NCI-H1694 (cell line): ENCODE results near the gene RASGRF1.
A peak's percentile ranks its signal among the peaks of the same experiment; 100 is the strongest.

ENCODE experiments used
- DNase-seq: peaks from one replicate; lab custom pipeline; 2025; lab: John Stamatoyannopoulos, UW

RASGRF1 gene

GRCh38 chr15:78985859-78986475 is 104.6 kb downstream of the RASGRF1 start:
- no peak for DNase-seq

DNA sequence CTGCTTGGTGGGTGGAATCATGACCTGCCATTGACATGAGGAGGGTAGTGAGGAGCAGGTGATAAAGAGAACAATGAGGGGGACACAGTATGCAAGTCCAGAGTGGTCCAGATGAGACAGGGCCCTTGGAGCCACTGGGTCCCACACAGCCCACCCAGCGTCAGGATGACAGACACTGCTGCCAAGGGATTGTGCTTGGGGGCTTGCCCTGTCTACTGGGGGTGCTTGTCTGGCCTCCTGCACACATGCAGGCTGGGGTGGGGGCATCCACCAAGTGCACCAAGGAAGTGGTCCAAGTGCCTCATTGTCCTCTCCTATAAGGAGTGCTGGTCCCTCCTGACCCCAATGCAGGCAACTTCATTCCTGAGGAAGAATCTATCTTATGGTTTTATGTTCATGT is 106.5 kb downstream of the RASGRF1 start:
- DNase-seq: no peak

DNA sequence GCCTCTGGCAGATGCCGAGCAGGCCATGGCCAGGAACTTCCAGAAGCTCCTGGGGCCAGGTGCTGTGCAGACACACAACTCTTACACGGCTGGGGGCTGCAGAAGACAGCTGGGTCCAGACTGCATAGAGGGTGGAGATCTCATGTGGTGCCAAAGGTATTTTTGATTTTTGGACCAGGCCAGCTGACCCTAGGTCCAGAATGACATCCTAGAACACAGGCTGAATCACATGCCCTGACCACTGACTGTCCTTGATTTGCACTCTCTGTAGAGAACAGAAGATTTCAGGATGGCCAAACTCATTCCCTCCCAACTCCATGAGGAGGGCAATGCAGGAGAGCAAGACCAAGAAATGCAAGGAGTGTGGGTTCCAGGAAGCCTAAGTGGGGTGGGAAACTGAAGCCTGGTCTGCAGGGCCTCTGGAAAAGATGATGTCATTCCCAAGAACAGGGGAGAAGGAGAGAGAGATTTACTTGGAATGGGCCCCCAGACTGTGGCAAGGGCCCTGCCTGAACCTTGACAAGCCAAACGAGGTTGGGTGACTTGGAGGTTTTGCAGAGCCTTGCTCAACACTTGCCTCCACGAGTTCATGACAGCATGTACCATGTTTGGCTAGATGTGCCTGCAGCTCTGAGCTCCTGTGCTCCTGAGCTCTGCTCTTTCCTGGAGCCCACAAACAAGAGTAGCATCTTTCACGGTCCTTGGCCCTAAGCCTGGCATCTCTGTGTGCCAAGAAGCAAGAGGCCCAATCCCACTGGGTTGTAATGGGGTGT is 107.2 kb downstream of the RASGRF1 start:
- DNase-seq: no peak

- no peak for DNase-seq
Observed at GRCh38 chr15:78982736-78983135, 107.8 kb downstream of the RASGRF1 start.

DNA sequence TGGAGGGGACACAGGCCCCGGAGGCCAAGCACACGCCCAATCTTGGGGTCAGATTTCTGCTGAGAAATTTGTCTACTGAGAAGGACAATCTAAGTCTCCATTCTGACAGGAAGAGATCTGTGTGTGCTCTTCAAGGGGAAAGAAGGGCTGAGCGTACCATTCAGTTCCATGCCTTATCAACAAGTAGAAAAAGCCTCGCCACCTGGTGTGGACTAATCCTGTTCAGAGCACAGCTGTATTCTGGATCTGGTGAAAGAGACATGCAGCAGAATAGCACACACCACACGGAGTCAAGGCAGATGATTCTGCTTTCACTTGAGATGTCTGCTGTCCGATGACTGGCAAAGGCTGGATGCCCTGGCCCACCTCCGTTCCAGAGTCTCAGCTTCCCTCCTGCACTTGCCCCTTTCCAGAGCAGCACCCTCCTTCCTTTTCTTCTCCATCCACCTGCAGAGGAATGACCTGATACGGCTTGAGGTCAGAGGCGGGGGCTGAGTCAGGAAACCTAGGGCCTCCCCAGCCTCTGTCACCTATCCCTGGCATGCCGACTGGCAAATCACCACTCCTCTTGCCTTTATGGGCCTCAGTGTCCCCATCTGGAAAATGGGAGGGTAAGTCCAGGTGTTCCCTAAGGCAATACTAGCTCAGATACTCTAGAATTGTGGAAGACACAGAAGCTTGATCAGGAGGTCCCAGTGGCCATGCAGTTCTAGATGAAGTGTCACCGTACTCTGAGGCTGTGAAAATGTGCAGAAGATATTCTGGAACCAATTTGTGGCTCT is 108.9 kb downstream of the RASGRF1 start:
- DNase-seq: no peak

- peak; percentile 53 for DNase-seq
Observed at GRCh38 chr15:78979456-78980320, 110.9 kb downstream of the RASGRF1 start.

DNA sequence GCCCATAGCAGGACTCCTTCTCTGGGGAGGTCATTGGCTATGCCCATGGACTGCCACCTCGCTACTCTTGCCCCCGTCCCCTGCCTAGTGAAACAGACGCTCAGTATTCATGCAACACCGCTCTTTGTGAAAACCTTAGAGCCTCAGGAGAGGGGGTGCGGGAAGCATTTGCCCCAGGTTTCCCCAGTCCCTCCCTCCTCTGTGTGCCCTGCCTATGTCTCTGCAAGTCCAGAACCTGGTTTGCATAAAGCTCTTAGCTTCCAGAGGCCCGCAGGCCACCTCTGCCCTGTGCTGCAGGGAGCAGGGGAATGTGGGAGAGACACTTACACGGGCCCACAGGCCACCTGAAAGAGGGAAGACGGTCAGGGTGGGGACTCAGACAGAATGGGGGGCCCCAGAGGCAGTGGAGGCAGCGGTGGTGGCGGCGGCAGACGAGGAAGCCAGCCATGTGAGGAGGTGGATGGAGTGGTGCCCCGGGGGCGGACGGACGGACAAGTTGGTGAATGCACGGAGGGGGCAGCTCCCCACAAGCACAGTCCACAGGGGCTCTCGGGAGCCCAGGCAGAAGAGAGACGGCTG is 111.9 kb downstream of the RASGRF1 start:
- DNase-seq: no peak

GRCh38 chr15:78977591-78978347 is 112.8 kb downstream of the RASGRF1 start:
- DNase-seq: no peak

DNA sequence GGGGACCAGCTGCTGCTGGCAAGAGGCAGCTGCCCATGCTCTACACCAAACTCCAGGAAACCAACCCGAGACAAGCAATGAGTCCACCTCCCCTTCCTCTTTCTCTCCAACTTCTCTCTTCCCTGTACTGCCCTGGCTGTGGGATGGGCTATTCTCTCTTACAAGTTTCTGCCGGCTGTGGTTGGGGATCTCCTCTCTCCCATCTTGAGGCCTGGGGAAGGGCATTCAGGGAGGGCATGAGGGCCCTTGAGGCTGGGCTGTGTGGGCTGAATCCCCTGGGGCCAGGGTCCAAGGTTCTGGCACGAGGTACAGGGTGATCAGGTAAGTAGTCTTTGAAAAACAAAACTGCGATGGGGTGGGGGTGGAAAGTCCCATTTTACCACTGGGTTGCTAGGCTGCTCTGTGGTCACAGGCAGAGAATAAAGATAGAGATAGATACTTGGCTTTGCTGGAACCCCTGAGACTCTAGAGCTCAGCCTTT is 113.4 kb downstream of the RASGRF1 start:
- no peak for DNase-seq

DNA sequence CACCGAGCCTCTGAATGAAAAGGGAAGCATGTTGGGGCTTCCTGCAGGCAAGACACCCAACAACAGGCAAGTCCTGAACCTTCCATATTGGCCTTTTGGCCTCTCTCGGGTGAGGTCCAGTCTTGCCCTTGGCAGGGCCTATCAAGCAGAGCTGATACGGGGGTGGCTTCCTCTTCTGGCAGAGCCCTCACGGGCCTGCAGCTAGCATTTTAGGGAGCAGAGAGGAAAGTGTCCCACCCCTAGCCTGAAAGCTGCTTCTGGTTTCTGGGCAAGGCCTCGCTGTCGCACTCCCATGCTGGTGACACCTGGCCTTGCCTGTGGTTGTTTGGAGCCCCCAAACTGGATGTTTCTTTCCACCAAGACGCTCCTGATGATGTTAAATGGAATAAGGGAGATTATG is 113.9 kb downstream of the RASGRF1 start:
- no peak for DNase-seq

DNA sequence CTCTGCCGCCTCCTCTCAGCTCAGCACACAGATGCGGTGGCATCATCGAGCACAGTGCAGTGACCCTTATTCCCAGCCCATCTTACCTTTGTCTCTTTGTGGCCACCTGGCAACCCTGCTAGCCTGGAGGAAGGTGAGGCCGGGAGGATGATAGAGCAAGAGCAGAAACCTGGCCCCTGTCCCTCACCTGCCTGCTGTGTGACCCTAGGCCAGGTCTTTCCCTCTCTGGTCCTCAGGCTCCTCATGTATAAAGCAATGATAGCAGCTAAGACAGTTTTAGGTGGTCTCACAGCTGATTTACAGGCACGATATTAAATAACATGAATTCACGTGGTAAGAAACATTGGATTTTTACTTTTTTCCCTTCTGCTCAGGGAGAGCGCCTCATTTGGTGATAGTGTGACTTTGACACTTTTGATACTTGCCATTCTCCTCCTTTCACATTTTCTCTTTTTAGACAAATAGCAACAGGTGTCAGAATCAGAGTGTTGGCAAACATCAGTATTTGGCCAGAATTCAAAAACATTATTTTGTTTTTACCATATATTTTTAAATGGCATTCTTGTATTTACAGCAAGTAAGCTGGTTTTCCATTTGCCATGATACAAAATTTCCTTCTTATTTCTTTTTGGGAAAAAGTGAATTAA is 116.2 kb downstream of the RASGRF1 start:
- no peak for DNase-seq

DNA sequence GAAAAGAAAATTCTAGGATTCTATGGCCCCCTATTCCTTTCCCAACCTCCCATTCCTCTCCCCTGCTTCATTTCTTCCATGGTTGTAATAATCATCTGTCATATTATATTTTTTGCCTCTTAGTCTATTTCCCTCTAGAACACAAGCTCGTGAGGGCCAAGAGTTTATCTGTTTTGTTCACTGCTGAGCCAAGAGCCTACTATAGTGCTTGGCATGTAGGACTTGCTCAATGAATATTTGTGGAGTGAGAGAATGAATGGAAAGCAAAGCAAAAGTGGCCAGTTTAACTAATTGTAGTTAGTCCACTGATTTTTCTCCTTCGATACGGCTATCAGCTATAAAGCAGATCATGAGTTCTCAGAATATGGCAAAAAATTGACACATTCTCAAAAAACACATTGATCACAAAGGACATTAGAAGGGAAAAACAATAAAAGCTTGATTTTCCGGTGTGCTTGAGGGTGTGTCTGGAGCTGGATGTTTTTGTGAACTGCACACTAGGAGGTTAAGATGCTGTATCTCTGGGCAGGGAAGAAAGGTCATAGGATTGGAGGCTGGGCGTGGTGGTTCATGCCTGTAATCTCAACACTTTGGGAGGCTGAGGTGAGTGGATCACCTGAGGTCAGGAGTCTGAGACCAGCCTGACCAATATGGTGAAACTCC is 120.8 kb downstream of the RASGRF1 start:
- DNase-seq: no peak

DNA sequence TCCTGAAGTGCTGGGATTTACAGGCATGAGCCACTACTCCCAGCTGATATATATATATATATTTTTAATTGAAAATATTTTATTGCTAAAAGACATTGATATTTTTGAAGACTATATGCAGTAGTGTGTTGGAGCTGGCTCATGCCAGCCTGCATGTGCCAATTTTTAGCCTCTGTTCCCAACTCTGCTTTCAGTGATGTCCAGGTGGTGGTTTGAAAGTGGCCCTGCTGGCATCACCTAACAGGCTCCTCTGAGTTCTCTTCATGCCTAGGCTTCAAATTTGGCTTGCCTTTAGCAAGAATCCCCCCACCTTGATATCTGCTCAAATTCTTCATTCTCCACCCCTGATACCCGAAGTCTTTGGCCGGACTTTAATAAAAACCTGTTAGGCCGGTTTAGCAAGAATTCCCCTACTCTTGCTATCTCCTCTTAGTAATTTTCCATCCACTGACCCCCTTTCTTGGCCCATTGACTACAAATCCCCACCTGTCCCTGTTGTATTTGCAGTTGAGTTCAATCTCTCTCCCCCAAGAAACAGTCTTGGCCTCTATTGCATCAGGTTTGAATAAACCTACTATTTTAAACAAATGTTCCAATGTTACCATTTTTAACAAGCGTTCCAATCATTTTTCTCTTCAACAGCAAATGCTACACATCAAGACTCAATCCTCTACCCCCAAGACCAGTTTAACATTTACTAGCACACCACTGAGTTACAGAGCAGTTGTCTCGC is 121.9 kb downstream of the RASGRF1 start:
- no peak for DNase-seq

- DNase-seq: no peak
Observed at GRCh38 chr15:78968114-78968513, 122.5 kb downstream of the RASGRF1 start.

DNA sequence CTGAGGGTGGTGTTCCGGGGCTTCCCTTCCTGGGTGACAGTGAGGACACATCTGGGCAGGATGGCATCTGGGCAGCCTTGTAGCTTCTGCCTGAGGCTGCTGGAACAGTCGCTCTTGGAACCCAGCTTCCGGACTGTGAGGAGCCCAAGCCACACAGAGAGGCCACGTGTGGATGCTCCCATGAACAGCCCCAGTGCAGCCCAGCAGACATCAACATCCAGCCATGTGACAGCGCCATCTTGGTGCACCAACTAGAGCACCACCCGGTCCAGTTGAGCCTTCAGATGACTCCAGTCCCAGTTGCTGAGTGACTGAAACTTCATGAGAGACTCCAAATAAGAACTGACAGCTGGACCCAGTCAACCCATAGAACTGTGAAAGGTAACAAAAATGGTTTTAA is 130.3 kb downstream of the RASGRF1 start:
- DNase-seq: no peak

- no peak for DNase-seq
Observed at GRCh38 chr15:78959360-78959759, 131.2 kb downstream of the RASGRF1 start.

GRCh38 chr15:78957416-78958093 is 133.0 kb downstream of the RASGRF1 start:
- DNase-seq: no peak

DNA sequence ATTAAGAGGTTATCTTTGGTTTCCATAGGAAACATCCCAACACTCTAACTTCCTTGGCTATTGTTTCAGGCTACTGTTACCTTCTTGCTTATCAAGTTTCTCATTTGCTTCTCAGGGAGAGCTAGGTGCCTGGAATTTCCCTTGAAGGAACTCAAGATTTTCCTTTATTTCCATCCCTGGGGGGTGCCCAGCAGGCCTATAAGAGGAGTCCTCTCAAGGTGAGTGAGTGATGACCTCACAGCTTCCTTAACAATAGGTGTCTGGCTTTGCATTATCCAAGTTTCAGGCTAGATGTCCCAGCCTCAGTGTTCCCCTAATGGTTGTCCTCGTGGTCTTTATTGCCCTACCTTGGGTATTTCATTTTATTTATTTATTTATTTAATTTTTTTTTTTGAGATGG is 133.6 kb downstream of the RASGRF1 start:
- DNase-seq: no peak
